ENCODE data around the gene PLAU. TPM values are rescaled to one million over a fixed set of nuclear protein-coding genes. Genes with fewer than 3 reads are reported as not detected.
"Not testable (repeated sequence)": the region's sequence is repeated elsewhere in the genome, so short reads cannot be mapped to it uniquely, and the experiment has no call there.

Gene PLAU
- total RNA-seq, 1 donor from 2014 or later: 13.8 TPM

- no peak for DNase-seq (ENCODE audit: low spot score)
Measured at GRCh38 chr10:73922007-73922863, 11.3 kb downstream of the PLAU start.

- DNase-seq (ENCODE audit: low spot score): no peak
Measured at GRCh38 chr10:73922864-73923133, 11.9 kb downstream of the PLAU start.

GRCh38 chr10:73923935-73924598 is 13.1 kb downstream of the PLAU start:
- DNase-seq (ENCODE audit: low spot score): no peak

- no peak for DNase-seq (ENCODE audit: low spot score)
Measured at GRCh38 chr10:73924935-73925334, 14.0 kb downstream of the PLAU start.

- DNase-seq (ENCODE audit: low spot score): no peak
Measured at GRCh38 chr10:73925539-73925938, 14.6 kb downstream of the PLAU start.

- no peak for DNase-seq (ENCODE audit: low spot score)
Measured at GRCh38 chr10:73926152-73926764, 15.3 kb downstream of the PLAU start.

- not testable (repeated sequence) for DNase-seq (ENCODE audit: low spot score)
Measured at GRCh38 chr10:73930630-73931327, 19.8 kb downstream of the PLAU start.

GRCh38 chr10:73931767-73932619 is 21.1 kb downstream of the PLAU start:
- peak; percentile 82 for DNase-seq (ENCODE audit: low spot score)

- no peak for DNase-seq (ENCODE audit: low spot score)
Measured at GRCh38 chr10:73932620-73933112, 21.7 kb downstream of the PLAU start.

GRCh38 chr10:73934074-73934473 is 23.1 kb downstream of the PLAU start:
- DNase-seq (ENCODE audit: low spot score): no peak

GRCh38 chr10:73935895-73936294 is 25.0 kb downstream of the PLAU start:
- no peak for DNase-seq (ENCODE audit: low spot score)

GRCh38 chr10:73937333-73938043 is 26.6 kb downstream of the PLAU start:
- DNase-seq (ENCODE audit: low spot score): no peak

- peak; percentile 89 for DNase-seq (ENCODE audit: low spot score)
Measured at GRCh38 chr10:73940634-73941221, 29.8 kb downstream of the PLAU start.

GRCh38 chr10:73941300-73941699 is 30.4 kb downstream of the PLAU start:
- DNase-seq (ENCODE audit: low spot score): no peak

GRCh38 chr10:73944356-73945100 is 33.6 kb downstream of the PLAU start:
- no peak for DNase-seq (ENCODE audit: low spot score)

- DNase-seq (ENCODE audit: low spot score): no peak
Measured at GRCh38 chr10:73946253-73947145, 35.6 kb downstream of the PLAU start.

- DNase-seq (ENCODE audit: low spot score): no peak
Measured at GRCh38 chr10:73948947-73949633, 38.2 kb downstream of the PLAU start.

All from ureter (tissue), 1 donor.